Endometrium (tissue), 2 donors: ENCODE results near the gene CST11.

Experiments
- FAIRE-seq: peaks from 2 replicates; lab custom pipeline; 2012; peaks lifted over from hg19 to GRCh38; lab: Jason Lieb, UNC
- donor health status: control.
- donor health status: control.

CST11 gene

GRCh38 chr20:23453549-23454543, 1.2 kb upstream of the CST11 start:
- no peak for FAIRE-seq

GRCh38 chr20:23451956-23452487, 654 bp downstream of the CST11 start:
- no peak for FAIRE-seq

- no peak for FAIRE-seq
Observed at GRCh38 chr20:23450877-23451276, 1.8 kb downstream of the CST11 start.

GRCh38 chr20:23449421-23449820, 3.3 kb downstream of the CST11 start:
- no peak for FAIRE-seq

GRCh38 chr20:23448167-23448566, 4.5 kb downstream of the CST11 start:
- FAIRE-seq: no peak

- FAIRE-seq: no peak
Observed at GRCh38 chr20:23446505-23446904, 6.2 kb downstream of the CST11 start.

- no peak for FAIRE-seq
Observed at GRCh38 chr20:23445596-23446217, 7.0 kb downstream of the CST11 start.

- no peak for FAIRE-seq
Observed at GRCh38 chr20:23444859-23445258, 7.8 kb downstream of the CST11 start.

- no peak for FAIRE-seq
Observed at GRCh38 chr20:23442436-23442835, 10.2 kb downstream of the CST11 start.

GRCh38 chr20:23441850-23442313, 10.8 kb downstream of the CST11 start:
- FAIRE-seq: no peak

- no peak for FAIRE-seq
Observed at GRCh38 chr20:23440004-23440403, 12.7 kb downstream of the CST11 start.

GRCh38 chr20:23438661-23439060, 14.0 kb downstream of the CST11 start:
- no peak for FAIRE-seq

- FAIRE-seq: no peak
Observed at GRCh38 chr20:23437126-23437899, 15.4 kb downstream of the CST11 start.

- no peak for FAIRE-seq
Observed at GRCh38 chr20:23436681-23437080, 16.0 kb downstream of the CST11 start.

GRCh38 chr20:23435626-23436539, 16.8 kb downstream of the CST11 start:
- FAIRE-seq: no peak

- no peak for FAIRE-seq
Observed at GRCh38 chr20:23434521-23435313, 18.0 kb downstream of the CST11 start.

- no peak for FAIRE-seq
Observed at GRCh38 chr20:23433628-23434027, 19.0 kb downstream of the CST11 start.

GRCh38 chr20:23425129-23425528, 27.5 kb downstream of the CST11 start:
- no peak for FAIRE-seq

- FAIRE-seq: no peak
Observed at GRCh38 chr20:23420943-23421931, 31.4 kb downstream of the CST11 start, which contains the start of gene NAPB. Gene NAPB (minus strand): TSS chr20:23421488. CDS start chr20:23421402, 86 bp downstream.
